PFSK-1 (cell line): Measurements from ENCODE around the gene DPF3.

ENCODE experiments used
- POLR2AphosphoS5 ChIP-seq: IDR thresholded peaks from 2 replicates; pipeline ENCODE4 v1.6.1; 2012; ENCODE audit warnings: low read depth, mild to moderate bottlenecking, control low read depth, low read length, moderate library complexity
- SIN3A ChIP-seq: IDR thresholded peaks from 2 replicates; pipeline ENCODE4 v1.6.1; 2012; ENCODE audit warnings: mild to moderate bottlenecking, low read length, moderate library complexity, borderline replicate concordance; ENCODE audit not compliant: insufficient read depth
- TAF1 ChIP-seq: IDR thresholded peaks from 2 replicates; pipeline ENCODE4 v1.6.1; 2012; ENCODE audit warnings: low read length, control low read depth, borderline replicate concordance; ENCODE audit not compliant: insufficient read depth

- TF ChIP-seq TAF1 (no peak), POLR2AphosphoS5 (no peak), SIN3A (no peak)
These were observed 203.6 kb downstream of the DPF3 start for GRCh38 chr14:72690324-72690723.
